Endothelial cell of umbilical vein (primary cell): ENCODE results near the gene BDKRB2. TPM values are rescaled to one million over a fixed set of nuclear protein-coding genes. Genes with fewer than 3 reads are reported as not detected.

Experiments used
- BruUV-seq: library from RNA; stranded (reverse); fragments of 400-500 nt; replicated peaks from 2 replicates; lab custom pipeline; 2021; lab: Mats Ljungman, UMichigan
- CTCF ChIA-PET: fragments of 300-600, 350-600 bp; sonication (Branson Sonifier 250); formaldehyde crosslinking; loops from one replicate; lab custom pipeline; 2021; ENCODE audit warnings: antibody characterized with exemption, inconsistent platforms; lab: Charles Lee
- POLR2A ChIA-PET: fragments of 300-600, 350-600 bp; sonication (Branson Sonifier 250); formaldehyde crosslinking; loops from one replicate; lab custom pipeline; 2021; ENCODE audit warnings: antibody characterized with exemption, inconsistent platforms; lab: Charles Lee
- DNase-seq: peaks from one replicate; pipeline ENCODE4 v3.0.0-alpha.2; 2011; ENCODE audit warnings: low read depth, low spot score
- FAIRE-seq: peaks from 2 replicates; lab custom pipeline; 2011; peaks lifted over from hg19 to GRCh38; lab: Jason Lieb, UNC
- H2AFZ ChIP-seq: 2 replicates; pipeline ENCODE4 v1.6.0; 2012; ENCODE audit warnings: low read depth, low read length, control low read depth, inconsistent platforms
- H3K27ac ChIP-seq: 2 replicates; pipeline ENCODE4 v1.5.1; 2011; ENCODE audit warnings: low read depth, mild to moderate bottlenecking, control low read depth, low read length, moderate library complexity; ENCODE audit not compliant: insufficient read depth
- H3K27me3 ChIP-seq, 2 experiments: 2 replicates each; pipeline versions ENCODE4 v1.6.0 to v1.6.1; 2011; ENCODE audit warnings: low read length in 2 of 2, mixed read lengths in 1 of 2; ENCODE audit not compliant: control insufficient read depth in 2 of 2, insufficient read depth in 2 of 2
- H3K36me3 ChIP-seq, 2 experiments: 2 replicates in 1 of 2; 3 replicates in 1 of 2; pipeline ENCODE4 v1.5.1; 2011; ENCODE audit warnings: low read length in 2 of 2, mild to moderate bottlenecking in 1 of 2, moderate library complexity in 1 of 2; ENCODE audit not compliant: control insufficient read depth in 2 of 2, insufficient read depth in 2 of 2; ENCODE audit errors: extremely low read depth in 1 of 2
- H3K4me1 ChIP-seq: 3 replicates; pipeline ENCODE4 v1.5.1; 2011; ENCODE audit warnings: mild to moderate bottlenecking, low read length; ENCODE audit not compliant: control insufficient read depth, insufficient read depth; ENCODE audit errors: extremely low read depth
- H3K4me2 ChIP-seq: 2 replicates; pipeline ENCODE4 v1.6.1; 2011; ENCODE audit warnings: low read length, control low read depth, mixed read lengths; ENCODE audit not compliant: insufficient read depth
- H3K4me3 ChIP-seq, 3 experiments: fragments of 200-600 bp in 1 of 3; sonication (generic), shearing (Covaris generic) in 1 of 3; replicated peaks in 1 of 3; 2 replicates each; pipeline ENCODE4 v1.5.1; 2011 to 2016; ENCODE audit warnings: control low read depth in 3 of 3, low read length in 3 of 3, mild to moderate bottlenecking in 2 of 3, inconsistent platforms in 1 of 3, low read depth in 1 of 3, moderate library complexity in 1 of 3; ENCODE audit not compliant: insufficient read depth in 1 of 3
- H3K79me2 ChIP-seq: 2 replicates; pipeline ENCODE4 v1.6.0; 2012; ENCODE audit warnings: low read length, inconsistent platforms; ENCODE audit not compliant: control insufficient read depth, insufficient read depth
- H3K9ac ChIP-seq: replicated peaks from 2 replicates; pipeline ENCODE3; 2011; ENCODE audit warnings: low read length, control low read depth; ENCODE audit not compliant: insufficient read depth; ENCODE audit errors: extremely low read depth
- H3K9me1 ChIP-seq: replicated peaks from 3 replicates; pipeline ENCODE4 v1.6.0; 2011; ENCODE audit warnings: mild to moderate bottlenecking, low read length; ENCODE audit not compliant: control insufficient read depth, insufficient read depth; ENCODE audit errors: extremely low read depth
- H3K9me3 ChIP-seq: replicated peaks from 2 replicates; pipeline ENCODE4 v1.5.1; 2012; ENCODE audit warnings: low read length, inconsistent platforms; ENCODE audit not compliant: control insufficient read depth, insufficient read depth
- H4K20me1 ChIP-seq: replicated peaks from 2 replicates; pipeline ENCODE3; 2011; ENCODE audit warnings: mild to moderate bottlenecking, low read length; ENCODE audit not compliant: control insufficient read depth, insufficient read depth; ENCODE audit errors: extremely low read depth
- CTCF ChIP-seq, 2 donors: IDR thresholded peaks; 1 replicate in 1 of 2; 2 replicates in 1 of 2; pipeline ENCODE4 v1.5.1; 2011; ENCODE audit warnings: low read length in 2 of 2, mild to moderate bottlenecking in 2 of 2, moderate library complexity in 2 of 2, control low read depth in 1 of 2, inconsistent platforms in 1 of 2, low read depth in 1 of 2; ENCODE audit not compliant: insufficient read depth in 1 of 2; ENCODE audit errors: extremely low read depth in 1 of 2
- EZH2 ChIP-seq: IDR thresholded peaks from 2 replicates; pipeline ENCODE4 v1.6.1; 2012; ENCODE audit warnings: borderline replicate concordance, low read depth, mild to moderate bottlenecking, moderate library complexity, low read length, inconsistent platforms; ENCODE audit not compliant: severe bottlenecking
- FOS ChIP-seq: IDR thresholded peaks from 2 replicates; pipeline ENCODE4 v1.6.1; 2011; ENCODE audit warnings: mild to moderate bottlenecking, low read length, moderate library complexity, borderline replicate concordance; ENCODE audit not compliant: insufficient read depth
- GATA2 ChIP-seq: IDR thresholded peaks from 2 replicates; pipeline ENCODE4 v1.7.0; 2011; ENCODE audit warnings: low read depth, mild to moderate bottlenecking, moderate library complexity, mixed read lengths, low read length; ENCODE audit not compliant: insufficient read length, insufficient read depth
- JUN ChIP-seq: IDR thresholded peaks from 2 replicates; pipeline ENCODE4 v1.6.1; 2011; ENCODE audit warnings: borderline replicate concordance, low read depth; ENCODE audit not compliant: insufficient read length, insufficient read depth
- MAX ChIP-seq: IDR thresholded peaks from 2 replicates; pipeline ENCODE4 v1.6.1; 2011; ENCODE audit not compliant: insufficient read depth, insufficient read length
- MYC ChIP-seq: IDR thresholded peaks from one replicate; pipeline ENCODE4 v1.6.1; 2011; ENCODE audit warnings: mild to moderate bottlenecking, low read depth, low read length
- POLR2A ChIP-seq: IDR thresholded peaks from 2 replicates; pipeline ENCODE4 v1.6.1; 2012; ENCODE audit warnings: low read depth, mild to moderate bottlenecking, control low read depth, low read length
- POLR2AphosphoS5 ChIP-seq: IDR thresholded peaks from 2 replicates; pipeline ENCODE4 v1.6.1; 2012; ENCODE audit warnings: low read depth, mild to moderate bottlenecking, control low read depth, low read length, moderate library complexity; ENCODE audit not compliant: insufficient read depth
- dilution Hi-C: fragments of 300-500 bp; cut with MboI; formaldehyde crosslinking; loops from one replicate; pipeline ENCODE4 v1.15.0; 2019; ENCODE audit warnings: low sequenced_read_pairs; ENCODE audit not compliant: extremely low pct_ligation_motif_present
- intact Hi-C: fragments of 100-400 bp; cut with micrococcal nuclease; formaldehyde crosslinking; loops from one replicate; pipeline ENCODE4 v1.10.0; 2022
- polyA plus RNA-seq, 4 experiments: library from polyadenylated mRNA; depleted of rRNA in 3 of 4; stranded (reverse) in 3 of 4; unstranded in 1 of 4; fragments of >200 nt; gene quantifications; 2 replicates each; pipeline versions ENCODE4 v1.2.1 to v1.2.3, GENCODE V29; 2011 to 2012; ENCODE audit warnings: missing spikeins in 1 of 4
- total RNA-seq: library from RNA; stranded (reverse); gene quantifications from 2 replicates; pipeline ENCODE4 v1.2.3, GENCODE V29; 2021

Gene BDKRB2
- total and polyA plus RNA-seq, 2 donors (not counting 3 experiments of a cell fraction or from before 2014, with no cell fraction given): 0.22 to 0.77 TPM

- POLR2A ChIA-PET: no interaction called here
- H2AFZ ChIP-seq: no peak overlapping the region
Observed at GRCh38 chr14:96162265-96162664, 42.4 kb upstream of the BDKRB2 start.

More at GRCh38 chr14:96162265-96162664, 42.4 kb upstream of the BDKRB2 start:
- intact Hi-C loops (no loop called here), dilution Hi-C loops (no loop called here)
- H4K20me1 ChIP-seq: no peaks in the 10 kb centered on the region
- H3K27me3 ChIP-seq: no peaks in the 10 kb centered on the region
- H3K4me3 ChIP-seq: no peak overlapping the region
- H3K27ac ChIP-seq: no peak overlapping the region
- H3K9ac ChIP-seq: no peak overlapping the region
- H3K4me2 ChIP-seq: no peak overlapping the region
- CTCF ChIA-PET: no interaction called here
- H3K79me2 ChIP-seq: no peaks in the 10 kb centered on the region
- BruUV-seq: no TSS peak
- DNase-seq (no peak), FAIRE-seq (no peak)
- no peaks in the 10 kb centered on the region for H3K9me1 ChIP-seq
- H3K9me3 ChIP-seq: no peaks in the 10 kb centered on the region
- TF ChIP-seq JUN: no peak
- TF ChIP-seq GATA2: no peak
- TF ChIP-seq POLR2AphosphoS5: no peak
- TF ChIP-seq POLR2A: no peak
- no peak for TF ChIP-seq CTCF (IDR thresholded peaks at IDR 0.05; ENCODE audit: extremely low read depth in 1 of 2, insufficient read depth in 1 of 2, low read depth in 1 of 2, low read length in 2 of 2)
- TF ChIP-seq FOS: no peak
- TF ChIP-seq MYC: no peak
- no peak for TF ChIP-seq EZH2
- no peak for TF ChIP-seq MAX
- H3K4me1 ChIP-seq: no peaks in the 10 kb centered on the region
- H3K36me3 ChIP-seq: no peaks in the 10 kb centered on the region
